ENCODE measurements around the gene DNM3.

Gene DNM3

DNA sequence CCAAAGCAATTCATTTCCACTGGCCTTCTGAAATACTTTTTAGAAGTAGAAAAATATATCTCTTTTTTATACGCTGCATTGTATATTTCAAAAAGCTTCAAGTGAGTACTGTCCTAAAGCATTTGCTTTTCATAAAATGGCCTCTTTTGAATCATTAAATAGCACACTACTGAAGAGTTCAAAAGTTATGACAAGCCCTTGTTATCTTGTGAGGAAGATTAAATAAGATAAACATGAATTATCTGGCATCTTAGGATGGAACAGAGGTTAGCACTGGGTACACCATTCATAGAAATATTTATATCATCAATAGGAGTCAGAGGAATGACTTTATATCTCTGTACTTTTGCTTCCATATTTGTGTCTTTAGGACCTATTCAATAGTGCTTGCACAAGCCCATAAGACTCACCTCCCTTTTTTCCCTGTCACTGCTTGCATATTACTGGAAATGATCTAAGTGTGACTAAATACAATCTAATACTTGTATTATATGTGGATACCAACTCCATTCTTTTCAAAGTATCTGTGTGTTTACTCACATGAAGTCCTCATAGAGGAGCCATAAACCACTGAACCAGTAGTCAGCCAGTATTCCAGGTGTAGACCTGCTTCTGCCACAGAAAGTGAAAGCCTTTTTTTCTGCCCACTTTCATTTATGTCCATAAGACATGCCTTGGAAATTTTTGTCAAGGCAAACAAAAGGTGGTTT is 305.0 kb downstream of the DNM3 start:
- DNase-seq: no peak

DNA sequence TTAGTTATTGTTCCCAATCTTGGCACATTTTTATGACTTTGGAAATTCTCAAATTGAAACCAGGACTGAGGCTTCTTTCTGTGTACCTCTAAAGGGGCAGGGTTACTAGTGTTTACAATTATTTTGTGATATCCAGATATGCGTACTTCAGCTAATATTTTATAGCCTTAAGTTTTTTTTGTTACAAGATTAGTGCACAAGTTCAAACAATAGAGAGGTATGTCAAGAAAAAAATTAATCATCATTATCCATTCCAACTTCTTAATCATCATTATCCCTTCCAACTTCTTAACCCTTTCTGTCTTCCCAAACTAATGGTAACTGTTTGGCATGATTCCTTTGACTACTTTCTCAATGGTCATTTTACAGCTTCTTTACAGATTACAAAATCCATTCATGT is 306.2 kb downstream of the DNM3 start:
- DNase-seq: no peak

DNA sequence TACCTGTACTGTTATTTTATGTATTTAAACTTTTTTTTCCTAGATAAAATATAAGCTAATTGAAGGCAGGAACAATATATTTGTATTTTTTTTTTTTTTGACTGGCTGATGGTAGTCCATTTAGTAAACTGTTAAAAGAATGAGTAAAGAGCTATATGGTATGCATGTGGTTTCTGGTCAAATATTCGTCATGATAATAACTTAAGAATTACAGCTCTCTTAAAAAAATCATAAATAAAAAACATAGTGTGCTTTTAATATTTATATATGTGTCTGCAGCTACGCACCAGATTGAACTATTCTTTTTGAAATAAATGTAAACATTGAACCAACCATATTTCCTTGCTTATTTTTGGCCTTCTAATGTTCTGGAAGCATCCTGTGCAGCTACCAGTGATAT is 306.9 kb downstream of the DNM3 start:
- DNase-seq: no peak

DNA sequence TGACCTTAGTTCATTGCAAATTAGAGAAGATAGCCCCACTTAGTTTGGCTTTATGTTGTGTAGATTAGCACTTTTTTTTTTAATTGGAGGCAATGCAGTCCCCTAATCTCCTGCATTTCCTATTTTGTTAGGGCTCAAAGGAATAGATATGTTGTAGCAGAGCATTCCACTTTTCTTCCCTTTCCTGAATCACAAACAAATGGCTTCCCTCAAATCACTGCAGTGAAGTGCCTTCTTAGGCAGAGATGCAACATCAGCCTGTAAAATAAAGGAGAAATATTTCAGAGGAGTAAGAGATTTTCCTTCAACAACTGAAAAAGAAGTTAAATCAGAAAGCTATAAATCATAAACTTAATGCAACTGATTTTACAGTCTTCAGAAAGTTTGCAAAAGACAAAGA is 307.4 kb downstream of the DNM3 start:
- no peak for DNase-seq

DNA sequence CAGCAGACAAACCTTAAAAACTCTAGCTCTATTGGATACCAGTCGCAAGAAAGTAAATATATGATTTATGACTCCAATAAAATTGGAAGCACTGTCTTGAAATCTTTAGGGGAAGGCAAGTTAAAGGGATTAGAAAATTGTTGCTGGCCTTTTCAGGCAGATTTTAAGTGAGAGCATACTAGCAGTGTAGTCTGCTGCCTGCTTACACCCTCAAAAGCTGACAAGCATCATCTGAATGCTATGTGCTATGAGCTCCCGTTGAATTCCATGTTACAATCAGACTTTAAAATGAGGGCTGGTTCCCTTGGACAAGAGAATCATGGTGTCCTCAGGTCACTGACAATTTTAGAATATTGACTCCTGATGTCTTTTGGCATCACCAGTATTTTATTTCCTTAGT is 308.0 kb downstream of the DNM3 start:
- DNase-seq: no peak

DNA sequence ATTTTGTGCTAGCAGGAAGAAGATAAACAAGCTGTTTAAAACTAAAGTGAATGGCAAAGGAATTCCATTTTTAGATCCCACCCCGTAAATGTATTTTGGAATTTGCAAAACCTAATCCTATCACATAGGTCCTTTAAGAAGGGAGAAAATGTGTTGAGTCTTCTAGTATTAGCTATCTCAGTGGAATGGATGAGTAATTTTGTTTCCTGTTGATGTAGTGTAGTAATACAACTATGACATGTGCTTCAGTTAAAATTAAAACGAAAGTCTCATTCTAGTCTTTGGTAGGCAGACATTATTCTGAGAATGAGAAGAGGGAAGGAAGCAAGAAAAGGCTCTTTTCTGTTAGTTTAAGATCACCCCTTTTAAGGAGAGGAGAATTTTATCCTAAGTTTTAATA is 313.3 kb downstream of the DNM3 start:
- DNase-seq: no peak

DNA sequence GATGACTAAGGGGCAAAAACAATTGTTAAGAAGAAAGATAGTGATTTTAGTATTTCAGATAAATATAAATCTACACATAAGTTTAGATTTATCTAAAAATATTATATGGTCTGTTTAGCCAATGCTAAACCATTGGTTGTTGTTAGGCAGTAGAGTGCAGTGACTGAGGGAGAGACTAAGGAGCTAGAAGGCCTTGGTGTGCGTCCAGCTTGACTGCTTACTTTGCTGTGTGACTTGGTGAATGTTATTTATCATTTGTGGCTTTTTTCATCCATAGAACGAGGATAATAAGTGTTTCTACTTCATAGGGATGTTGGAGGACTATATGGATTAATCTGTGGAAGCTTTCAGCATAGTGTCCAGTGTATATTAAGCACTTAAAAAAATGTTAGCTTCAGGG is 314.5 kb downstream of the DNM3 start:
- no peak for DNase-seq

DNA sequence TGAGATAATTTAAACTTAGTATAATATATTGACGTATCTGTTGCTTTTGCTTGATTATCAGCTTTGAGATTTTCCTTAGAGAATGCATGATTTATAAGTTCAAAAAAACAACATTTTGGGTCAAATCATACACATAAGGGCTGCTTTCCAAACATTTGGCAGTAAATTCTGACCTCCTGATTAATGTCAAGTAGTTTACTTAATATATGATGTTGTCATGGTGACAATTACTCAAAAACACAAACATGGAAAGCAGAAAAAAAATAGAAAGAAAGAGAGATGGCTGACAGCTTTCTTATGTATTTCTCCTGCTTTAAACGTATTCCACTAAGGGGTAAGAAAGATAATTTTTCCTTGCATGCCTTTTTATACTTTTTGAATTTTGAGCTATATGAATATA is 320.9 kb downstream of the DNM3 start:
- no peak for DNase-seq

DNA sequence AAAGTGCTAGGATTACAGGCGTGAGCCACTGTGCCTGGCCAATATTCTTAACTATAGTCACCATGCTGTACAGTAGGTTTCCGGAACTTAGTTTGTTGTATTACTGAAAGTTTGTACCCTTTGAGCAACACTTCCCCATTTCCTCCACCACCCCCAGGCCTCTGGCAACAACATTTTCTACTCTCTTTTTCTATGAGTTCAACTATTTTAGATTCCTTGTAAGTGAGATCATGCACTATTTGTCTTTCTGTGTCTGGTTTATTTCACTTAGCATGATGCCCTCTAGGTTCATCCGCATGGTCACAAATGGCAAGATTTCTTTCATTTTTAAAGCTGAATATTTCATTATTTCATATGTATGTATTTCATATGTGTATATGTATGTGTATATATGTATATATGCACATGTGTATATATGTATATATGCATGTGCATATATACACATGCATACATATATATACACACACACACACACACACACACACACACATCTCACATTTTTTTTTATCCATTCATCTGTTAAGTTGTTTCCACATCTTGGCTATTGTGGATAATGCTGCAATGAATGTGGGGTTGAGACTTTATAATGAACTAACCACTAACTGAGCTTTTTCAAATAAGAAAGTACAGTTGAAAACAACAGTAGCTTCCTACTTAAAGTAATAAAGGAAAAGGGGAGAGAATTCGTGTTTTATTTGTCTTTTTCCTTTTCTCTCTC is 322.4 kb downstream of the DNM3 start:
- no peak for DNase-seq

DNA sequence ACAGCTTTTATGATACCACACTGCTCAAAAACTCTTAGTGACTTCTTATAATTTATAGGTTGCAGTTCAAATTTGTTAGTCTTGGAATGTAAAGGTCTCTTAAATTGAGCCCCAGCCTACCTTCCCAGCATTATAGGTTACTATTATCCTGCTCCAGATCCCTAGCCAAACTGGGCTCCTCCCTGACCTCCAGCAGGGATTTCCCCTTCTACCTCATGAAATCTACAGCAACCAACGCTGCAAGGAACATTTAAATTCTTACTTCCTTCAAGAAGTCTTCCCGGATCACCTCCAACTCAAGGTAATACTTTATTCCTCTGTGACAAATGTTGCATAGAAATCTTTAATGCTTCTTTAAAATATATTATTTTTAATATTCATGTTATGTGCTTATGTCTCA is 324.1 kb downstream of the DNM3 start:
- DNase-seq: no peak

DNA sequence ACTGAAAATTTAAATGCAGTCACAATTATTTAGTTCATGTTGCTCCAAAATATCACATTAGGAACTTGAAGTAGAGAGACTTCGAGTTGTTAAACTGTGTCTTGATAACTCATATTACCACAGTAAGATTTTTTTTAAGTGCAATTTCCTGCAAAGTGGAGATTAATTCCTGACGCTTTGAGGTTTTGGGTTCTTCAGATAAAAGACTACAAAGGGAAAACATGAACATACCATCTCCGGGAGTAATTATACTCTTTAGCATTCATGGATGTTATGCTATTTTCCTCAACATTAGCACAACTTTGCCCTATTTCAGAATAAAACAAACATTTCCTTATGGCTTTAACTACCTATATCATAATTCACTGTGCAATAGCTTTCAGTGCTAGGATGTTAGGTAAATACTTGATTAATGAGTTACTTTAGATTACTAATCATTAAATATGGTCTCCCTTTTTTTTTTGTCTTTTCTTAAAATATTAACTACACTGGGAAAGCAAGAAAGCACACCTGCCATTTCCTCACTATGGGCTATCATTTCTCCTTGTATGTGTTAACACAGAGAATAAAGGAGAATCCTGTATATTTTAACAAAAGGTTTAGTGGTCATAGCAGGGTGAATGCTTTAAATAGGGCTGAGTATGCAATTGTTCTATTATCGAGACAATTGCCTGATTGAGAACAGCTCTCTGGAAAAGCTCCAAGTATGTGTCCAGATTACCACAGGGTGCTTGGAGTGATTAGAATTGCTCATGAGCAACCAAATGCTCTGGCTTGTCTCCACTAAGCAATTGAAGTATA is 326.7 kb downstream of the DNM3 start:
- DNase-seq: no peak

DNA sequence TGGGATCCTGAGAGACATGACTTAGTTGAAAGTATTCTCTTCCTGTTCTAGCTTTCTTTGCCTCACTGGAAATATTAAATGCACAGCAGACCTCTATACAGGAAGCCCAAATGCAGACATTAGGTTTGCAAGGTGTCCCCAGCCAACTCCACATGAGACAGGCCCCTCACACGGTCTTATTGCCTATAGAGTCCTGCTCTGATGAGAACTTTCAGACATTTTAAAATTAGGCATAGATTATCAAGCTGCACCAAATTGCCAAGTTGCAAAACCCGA is 327.2 kb downstream of the DNM3 start:
- no peak for DNase-seq

DNA sequence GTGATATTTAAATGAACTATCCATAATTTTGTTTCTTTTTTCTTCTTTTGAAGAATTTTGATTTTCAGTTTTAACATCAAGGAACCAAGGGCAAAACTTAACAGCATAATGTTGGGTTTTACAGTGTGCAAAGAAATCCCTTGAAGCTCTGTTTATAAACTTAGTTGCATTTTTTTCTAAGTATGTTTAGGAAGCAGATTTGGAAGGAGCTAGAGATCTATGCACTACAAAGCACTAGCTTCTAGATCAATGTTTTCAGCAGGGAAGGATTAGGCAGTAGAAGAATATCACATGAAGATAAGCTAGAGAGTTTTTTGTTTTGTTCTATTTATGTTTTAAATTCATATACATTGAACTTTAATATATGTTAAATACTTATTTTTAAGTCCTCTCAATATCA is 328.5 kb downstream of the DNM3 start:
- DNase-seq: no peak

DNA sequence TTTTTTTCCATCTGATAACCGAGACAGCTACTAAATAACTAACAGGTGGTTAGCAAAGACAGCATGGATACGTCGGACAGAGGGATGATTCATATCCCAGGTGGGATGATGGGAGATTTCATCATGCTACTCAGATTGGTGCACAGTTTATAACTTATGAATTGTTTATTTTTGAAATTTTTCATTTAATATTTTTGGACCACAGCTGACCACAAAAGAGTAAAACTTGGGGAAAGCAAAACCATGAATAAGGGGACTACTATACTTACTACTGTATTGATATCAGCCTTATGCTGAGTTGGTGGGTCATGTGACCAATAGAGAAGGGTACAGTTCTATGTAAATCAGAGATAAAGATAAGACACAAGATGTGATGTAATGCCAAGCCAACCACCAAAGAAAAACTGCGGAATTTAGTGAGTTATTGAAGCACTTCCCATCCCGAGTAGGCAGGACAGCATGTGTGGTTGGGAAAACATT is 331.1 kb downstream of the DNM3 start:
- no peak for DNase-seq

DNA sequence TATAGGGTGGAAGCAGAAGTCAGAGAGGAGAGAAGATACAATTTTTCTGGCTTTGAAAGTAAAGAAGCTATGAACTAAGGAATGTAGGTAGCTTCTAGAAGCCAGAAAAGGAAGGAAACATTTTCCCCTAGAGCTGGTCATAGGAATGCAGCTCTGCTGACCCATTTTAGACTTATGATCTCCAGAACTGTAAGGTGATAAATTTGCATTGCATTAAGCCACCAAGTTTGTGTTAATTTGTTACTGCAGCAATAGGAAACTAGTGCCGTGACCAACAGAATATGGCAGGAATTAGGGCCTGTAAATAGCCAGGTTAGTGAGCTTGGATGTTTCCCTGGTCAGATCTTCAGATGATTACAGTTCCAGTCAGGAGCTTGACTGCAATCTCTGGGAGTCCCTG is 334.9 kb downstream of the DNM3 start:
- no peak for DNase-seq

DNA sequence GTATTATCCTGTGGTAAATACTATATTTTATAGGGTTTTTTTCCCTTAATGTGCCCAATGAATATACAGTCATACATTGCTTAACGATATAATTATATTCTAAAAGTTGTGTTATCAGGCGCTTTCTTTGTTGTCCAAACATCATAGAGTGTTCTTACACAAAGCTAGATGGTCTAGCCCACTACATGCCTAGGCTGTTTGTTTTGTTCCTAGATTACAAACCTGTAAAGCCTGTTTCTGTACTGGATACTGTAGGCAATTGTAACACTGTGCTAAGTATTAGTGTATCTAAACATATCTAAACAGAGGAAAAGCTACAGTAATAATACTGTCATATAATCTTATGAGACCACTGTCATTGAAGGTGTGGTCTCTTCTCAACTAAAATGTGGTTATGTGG is 336.6 kb downstream of the DNM3 start:
- no peak for DNase-seq

DNA sequence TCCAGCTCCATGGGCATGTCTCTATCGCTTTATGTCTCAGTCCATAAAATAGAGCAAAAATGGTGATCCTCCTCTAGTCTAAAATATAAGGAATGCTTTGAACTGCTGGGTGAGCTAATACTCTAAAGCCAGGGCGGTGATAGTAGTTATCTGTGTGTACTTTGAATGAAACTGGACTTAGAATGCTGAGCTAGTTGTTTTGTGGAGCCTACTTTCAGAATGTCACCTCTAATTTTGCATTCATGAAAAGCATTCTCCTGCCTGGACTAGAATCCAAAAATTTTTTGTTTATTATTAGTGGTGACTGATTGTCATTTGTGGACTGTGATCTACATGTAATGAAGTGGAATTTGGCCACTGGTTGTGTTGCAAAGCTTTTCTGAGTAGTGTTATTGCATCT is 337.6 kb downstream of the DNM3 start:
- DNase-seq: no peak

DNA sequence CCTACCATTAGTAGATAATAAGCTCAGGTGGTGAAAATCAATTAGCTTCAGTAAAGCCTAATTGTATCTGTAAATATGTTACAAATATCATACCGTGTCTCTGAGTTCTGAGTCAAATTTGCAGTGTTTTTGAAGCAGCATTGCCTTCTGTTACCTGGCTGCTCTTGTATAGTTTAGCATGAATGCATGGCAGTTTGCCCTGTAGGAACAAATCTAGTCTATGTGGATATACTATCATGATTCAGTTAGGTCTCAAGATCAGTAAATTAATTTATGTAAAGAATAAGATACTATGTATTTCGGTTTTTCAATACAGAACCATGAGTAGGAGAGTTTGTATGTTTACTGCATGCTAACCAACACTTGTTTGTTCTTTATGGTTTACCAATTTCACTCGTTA is 338.6 kb downstream of the DNM3 start:
- DNase-seq: no peak

DNA sequence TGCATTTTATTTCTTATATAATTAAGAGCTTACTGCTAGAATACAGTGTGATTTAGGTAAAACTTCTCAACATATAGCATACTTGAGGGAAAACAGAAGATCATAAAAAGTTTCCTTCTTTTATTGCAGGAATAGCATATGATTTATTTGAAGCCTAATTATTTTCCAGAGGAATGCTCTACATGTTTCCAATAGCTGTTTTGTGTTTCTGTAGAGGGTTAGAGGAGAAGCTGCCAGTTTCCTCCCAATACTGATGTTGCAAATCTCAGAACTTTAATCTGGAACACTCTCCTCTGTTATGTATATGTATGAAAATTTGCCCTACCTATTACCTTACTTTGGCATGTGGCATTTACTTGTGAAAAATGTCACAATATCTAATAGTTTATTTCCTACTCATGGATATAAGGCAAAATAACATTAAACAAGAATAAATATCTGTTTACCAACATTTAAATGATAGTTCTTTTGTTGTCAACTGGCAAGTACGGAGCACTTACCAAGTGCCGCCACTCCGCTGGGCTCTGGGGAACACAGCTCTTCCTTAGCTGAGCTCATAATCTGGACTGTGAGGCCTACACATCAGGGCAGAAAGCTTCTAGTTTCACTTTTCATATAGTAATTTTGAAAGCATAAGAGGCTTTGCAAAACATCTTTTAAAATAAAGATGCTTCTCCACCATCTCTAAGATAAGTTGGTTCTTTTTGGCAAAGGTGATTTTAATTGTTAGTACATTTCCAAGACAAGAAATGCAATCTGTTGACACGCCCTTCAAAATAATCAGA is 339.4 kb downstream of the DNM3 start:
- DNase-seq: peak; percentile 35

DNA sequence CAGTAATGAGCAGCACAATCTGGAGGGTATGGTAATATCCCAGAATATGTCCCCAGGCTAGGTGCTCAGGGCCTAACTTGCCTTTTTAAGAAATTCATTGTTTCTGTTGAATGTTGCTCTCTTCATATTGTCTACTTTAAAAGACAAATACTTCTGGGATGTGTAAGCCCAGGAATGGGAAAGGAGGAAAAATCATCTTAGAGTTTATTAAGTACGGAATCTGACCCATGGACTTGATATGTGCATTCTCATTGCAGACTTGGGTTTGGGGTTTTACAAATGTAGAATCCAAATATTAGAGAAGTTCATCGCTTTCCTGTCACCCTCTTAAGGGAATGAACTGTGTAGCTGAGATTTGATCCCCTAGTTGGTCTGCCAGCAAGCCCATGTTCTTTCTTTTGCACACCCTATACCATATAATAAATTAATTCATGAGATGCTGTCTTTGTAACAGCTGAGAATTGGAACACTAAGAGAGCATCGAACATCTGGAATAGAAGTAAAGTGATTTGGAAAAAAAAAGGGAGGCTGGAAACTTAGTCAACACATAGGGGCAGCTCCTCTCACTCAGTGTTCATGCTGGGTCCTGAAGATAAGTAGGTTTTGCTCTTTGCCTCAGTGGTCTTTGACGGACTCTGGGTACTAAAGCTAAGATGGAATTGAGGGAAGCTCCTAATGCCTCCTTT is 343.4 kb downstream of the DNM3 start:
- no peak for DNase-seq

DNA sequence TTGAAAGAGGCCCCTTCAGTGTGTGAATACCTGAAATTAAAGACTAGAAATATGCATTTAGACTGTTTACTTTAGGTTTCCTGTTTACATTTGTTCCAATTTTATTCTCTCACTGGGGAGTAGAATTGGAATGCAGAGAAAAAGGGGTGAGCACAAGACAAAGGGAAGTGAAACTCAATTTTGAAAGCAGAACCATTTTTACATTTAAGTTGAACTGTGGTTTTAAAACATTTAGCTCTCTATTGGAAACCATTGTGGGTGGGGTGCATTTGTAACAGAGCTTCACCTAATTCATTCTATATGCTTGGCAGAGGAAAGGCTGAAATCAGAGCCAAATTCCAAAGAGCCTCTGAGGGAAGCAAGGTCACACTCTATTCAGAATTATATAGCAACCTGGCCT is 343.9 kb downstream of the DNM3 start:
- no peak for DNase-seq

DNA sequence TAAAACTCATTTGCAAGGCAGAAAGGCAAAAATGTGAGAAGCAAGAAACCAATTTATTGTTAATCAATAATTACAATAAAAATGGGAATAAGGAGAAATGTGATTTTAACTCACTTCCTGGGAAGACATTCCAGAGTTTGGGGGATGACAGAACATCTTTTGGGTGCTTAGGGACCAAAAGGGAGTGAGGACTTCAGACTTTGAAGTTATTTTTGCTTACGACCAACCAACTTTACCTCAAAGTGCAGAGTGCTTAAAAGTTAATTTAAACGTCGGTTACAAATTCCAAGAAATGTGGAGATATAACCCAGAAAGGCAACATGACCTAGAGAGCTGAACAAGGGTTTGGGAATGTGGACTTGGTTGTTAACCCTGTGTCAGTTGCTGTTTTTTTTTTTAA is 344.7 kb downstream of the DNM3 start:
- DNase-seq: no peak

DNA sequence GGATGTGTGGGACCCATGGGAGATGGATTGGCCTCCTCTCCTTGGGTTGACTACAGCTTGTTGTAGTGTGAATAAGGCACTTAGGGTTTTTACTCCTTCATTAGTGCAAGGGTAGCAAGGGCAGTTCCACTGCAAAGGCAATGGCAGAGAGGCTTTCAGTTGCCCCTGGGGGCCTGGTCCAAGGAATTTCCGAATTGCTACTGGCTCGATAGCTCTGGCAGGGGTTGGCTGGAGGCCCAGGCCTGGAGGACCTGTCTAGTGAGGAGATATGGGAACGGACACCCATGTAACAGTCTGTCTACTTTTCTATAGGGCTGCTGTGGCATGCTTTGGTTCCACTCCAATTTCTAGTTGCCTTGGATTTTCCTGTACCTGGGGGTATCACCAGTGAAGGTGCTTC is 360.3 kb downstream of the DNM3 start:
- DNase-seq: no peak
